ENCODE data around the gene IL10RA.
"Not testable (repeated sequence)": the region's sequence is repeated elsewhere in the genome, so short reads cannot be mapped to it uniquely, and the experiment has no call there.

Gene IL10RA

GRCh38 chr11:117993988-117994745 lies 8.0 kb downstream of the IL10RA start:
- no peak for DNase-seq

- no peak for DNase-seq
Observed at GRCh38 chr11:117995472-117995871, 9.3 kb downstream of the IL10RA start.

DNA sequence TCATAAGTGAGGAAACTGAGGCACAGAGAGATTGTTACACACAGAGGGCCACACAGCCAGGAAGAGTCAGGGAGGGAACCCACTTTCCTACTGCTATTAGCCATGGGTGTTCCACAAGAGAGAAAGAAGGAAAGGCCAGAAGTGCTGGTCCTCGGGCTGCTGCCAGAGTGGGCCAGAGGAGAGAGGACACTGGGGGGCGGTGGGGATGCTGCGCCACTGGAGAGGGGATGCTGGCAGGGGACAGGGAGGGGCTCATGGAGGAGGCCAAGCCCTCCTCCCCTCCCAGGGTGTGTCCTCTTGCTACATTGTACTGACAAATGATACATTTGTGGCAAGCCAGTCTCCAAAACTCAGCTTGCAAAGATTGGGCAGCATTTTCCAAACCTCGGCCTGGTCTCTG lies 9.9 kb downstream of the IL10RA start:
- DNase-seq = no peak

- DNase-seq = no peak
Observed at GRCh38 chr11:117997406-117997805, 11.2 kb downstream of the IL10RA start.

DNA sequence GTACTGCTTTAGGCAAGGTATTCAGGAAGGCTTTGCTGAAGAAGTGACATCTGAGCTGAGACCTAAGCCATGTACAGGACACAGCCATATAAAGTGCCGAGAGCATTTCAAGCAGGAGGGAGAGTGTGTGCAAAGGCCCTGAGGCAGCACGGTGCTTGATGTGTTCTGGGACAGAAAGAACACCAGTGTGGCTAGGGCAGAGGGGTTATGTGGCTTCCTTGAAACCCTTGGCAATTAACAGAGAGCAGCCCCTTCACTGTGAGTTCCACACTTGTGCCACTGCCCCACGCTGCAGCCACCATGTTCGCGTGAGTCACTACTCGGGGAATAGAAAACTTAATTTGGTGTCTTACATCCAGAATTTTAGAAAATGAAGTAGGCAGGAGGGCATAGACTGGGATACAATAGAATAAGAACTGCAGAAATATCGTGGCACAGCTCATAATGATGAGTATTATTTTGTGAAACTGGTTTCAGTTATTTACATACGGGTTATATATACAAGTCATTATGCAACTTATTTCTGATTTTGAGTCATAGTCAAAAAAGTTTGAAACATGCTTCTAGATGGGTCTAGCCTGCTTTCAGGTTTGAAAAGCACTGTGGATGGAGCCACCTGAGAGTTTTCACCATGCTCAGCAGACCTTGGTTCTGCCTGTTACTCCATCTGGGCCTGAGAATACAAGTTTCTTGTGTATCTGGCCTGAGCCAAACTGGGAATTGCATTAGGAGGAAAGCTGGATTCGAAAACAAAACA lies 11.8 kb downstream of the IL10RA start:
- DNase-seq = no peak

DNA sequence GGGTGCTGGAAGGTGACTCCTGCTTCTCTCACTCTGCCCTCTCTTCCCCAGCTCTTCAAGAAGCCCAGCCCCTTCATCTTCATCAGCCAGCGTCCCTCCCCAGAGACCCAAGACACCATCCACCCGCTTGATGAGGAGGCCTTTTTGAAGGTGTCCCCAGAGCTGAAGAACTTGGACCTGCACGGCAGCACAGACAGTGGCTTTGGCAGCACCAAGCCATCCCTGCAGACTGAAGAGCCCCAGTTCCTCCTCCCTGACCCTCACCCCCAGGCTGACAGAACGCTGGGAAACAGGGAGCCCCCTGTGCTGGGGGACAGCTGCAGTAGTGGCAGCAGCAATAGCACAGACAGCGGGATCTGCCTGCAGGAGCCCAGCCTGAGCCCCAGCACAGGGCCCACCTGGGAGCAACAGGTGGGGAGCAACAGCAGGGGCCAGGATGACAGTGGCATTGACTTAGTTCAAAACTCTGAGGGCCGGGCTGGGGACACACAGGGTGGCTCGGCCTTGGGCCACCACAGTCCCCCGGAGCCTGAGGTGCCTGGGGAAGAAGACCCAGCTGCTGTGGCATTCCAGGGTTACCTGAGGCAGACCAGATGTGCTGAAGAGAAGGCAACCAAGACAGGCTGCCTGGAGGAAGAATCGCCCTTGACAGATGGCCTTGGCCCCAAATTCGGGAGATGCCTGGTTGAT lies 12.6 kb downstream of the IL10RA start:
- no peak for DNase-seq

GRCh38 chr11:117999354-117999993 lies 13.3 kb downstream of the IL10RA start:
- no peak for DNase-seq

DNA sequence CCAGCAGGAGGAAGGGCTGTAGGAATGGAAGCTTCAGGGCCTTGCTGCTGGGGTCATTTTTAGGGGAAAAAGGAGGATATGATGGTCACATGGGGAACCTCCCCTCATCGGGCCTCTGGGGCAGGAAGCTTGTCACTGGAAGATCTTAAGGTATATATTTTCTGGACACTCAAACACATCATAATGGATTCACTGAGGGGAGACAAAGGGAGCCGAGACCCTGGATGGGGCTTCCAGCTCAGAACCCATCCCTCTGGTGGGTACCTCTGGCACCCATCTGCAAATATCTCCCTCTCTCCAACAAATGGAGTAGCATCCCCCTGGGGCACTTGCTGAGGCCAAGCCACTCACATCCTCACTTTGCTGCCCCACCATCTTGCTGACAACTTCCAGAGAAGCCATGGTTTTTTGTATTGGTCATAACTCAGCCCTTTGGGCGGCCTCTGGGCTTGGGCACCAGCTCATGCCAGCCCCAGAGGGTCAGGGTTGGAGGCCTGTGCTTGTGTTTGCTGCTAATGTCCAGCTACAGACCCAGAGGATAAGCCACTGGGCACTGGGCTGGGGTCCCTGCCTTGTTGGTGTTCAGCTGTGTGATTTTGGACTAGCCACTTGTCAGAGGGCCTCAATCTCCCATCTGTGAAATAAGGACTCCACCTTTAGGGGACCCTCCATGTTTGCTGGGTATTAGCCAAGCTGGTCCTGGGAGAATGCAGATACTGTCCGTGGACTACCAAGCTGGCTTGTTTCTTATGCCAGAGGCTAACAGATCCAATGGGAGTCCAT lies 14.1 kb downstream of the IL10RA start:
- no peak for DNase-seq

- DNase-seq = no peak
Observed at GRCh38 chr11:118000850-118001228, 14.6 kb downstream of the IL10RA start.

- no peak for DNase-seq
Observed at GRCh38 chr11:118001494-118001971, 15.3 kb downstream of the IL10RA start.

DNA sequence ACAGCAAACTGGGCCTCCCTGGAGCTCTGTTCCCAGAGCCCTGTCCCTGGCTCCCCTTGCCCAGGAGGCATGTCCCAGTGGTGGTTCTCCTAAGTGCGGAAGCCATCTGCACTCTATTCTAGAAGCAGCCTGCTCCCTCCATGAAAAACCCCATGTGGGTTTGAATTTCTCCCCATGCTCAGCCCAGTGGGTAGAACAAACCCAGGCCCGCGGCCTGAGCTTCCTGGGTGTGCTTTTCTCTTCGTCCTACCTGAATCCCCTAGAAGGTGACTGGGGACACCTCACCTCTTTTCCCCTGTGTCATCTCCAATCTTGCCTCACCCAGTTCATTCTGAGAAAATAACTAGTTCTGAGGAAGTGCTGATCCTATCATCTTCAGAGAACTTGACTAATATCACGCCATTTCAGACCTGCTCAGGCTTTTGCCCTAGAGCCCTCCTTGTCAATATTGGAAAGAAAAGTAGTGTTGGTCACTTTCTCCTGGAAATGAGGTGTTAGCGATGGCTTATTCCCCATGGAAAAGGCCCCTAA lies 15.9 kb downstream of the IL10RA start:
- no peak for DNase-seq

DNA sequence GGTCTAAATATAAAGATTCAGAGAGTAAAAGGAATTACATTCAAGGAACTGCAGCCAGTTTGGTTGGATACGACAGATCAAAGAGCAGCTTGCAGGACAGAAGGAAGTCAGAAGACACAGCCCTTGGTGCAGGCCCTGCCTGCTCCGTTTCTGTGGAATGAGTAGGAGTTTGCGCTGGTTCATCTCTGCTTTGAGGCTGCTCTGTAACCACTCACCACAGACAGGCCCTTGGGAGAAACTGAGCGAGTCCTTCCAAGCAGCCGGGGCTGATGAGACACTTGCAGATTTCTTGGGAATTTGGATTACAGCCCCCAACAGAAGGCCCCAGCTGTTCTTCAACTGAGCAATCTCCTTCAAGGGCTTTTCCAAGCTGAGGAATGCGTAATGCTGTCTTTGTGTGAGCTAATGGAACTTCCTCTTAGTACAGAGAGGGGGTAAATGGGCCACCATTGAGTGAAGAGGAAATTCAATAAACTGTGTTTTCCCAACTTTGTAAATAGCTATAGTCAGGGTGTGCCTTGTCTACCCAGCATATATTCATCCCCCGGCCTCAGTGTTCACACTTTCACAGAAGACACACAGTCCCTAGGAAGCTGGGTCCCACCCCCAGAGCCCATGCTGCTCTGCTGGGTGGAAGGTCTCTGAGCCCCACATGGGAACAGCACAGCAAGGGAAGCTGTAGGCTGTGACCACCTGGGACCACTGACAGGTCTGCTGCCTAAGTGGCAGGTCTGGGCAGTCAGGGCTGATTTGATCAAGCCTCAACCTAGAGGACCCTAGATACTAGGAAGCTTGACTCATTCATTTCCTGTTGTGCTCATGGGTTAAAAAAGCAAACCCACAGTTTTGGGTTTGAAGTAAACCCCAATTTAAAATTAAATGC lies 16.6 kb downstream of the IL10RA start:
- DNase-seq = no peak

DNA sequence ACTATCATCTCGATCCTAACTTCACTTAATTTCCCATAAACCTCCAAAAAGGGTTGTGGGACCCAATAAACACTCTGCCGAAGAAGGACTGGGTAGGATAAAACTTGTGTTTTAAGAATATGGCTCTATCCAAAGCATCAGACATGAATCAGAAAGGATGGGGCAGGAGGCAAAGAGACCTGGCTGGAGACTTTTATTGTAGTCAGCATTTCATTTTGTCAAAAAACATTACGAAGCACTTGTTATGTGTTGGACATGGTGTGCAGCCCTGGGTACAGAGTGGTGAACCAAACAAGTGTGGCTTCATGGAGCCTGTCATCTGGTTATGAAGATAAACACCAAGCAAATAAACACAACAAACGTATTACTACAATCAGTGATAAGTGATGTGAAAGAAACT lies 17.3 kb downstream of the IL10RA start:
- no peak for DNase-seq

DNA sequence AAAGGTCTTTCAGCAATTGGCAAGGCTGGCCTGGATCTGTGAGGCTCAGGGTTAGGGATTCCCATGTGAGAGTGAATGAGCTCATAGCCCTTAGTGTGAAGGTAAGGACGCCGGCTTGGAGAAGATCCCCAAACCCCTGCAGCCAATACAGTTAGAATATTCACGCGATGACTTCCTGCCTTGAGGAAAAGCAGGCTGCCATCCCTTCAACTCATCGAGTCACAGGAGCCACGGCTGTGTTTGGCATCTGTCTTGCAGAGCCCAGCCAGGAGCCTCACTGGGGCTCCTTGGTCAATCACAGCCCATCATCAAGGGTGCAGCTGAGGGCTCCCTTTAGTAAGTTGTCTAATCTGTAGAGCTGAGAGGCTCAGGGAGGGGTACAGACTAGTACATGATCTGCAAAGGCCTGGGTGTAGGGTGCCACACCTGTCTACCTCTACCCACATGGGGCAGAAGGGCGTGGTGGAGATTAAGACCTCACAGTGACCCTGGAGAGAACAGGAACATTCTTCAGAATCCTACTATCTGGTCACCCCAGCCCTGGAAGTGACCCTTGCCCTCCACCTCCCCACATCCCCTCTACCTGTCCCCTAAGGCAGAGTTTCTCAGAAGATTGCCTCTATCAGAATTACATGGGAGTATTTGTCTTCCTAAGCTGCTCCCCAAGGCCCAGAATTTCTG lies 18.5 kb downstream of the IL10RA start:
- DNase-seq = no peak

GRCh38 chr11:118005224-118006152 lies 19.3 kb downstream of the IL10RA start:
- DNase-seq = no peak

DNA sequence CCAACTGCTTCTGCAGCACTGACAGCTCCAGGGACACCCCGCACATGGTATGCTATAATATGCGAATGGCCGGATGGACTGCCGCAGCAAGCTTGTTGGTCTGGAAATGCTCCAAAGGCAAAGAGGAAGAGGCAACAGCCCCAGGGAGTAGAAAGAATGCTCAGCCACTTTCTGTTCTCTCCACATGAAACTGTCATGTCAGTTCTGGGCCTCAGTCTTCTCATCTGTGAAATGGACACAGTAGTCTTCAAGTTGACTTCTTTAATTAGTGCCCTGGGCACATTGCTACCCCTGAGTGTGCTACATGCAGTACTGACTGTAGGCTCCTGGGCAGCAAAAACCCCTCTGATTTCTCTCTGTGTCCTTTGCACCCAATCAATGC lies 19.9 kb downstream of the IL10RA start:
- no peak for DNase-seq

GRCh38 chr11:118007040-118007439 lies 20.8 kb downstream of the IL10RA start:
- no peak for DNase-seq

- not testable (repeated sequence) for DNase-seq
Observed at GRCh38 chr11:118007563-118008270, 21.5 kb downstream of the IL10RA start.
